GM19372 (cell line): ENCODE measurements around the gene TLR6.
"Not testable (repeated sequence)": the region's sequence is repeated elsewhere in the genome, so short reads cannot be mapped to it uniquely, and the experiment has no call there.

Source experiments
- ATAC-seq: cut with Tn5 transposase; IDR thresholded peaks from one replicate; pipeline ENCODE4 v1.9.1; 2021; ENCODE audit warnings: mild to moderate bottlenecking, low read depth, moderate library complexity; ENCODE audit not compliant: unreplicated experiment

TLR6 gene

DNA sequence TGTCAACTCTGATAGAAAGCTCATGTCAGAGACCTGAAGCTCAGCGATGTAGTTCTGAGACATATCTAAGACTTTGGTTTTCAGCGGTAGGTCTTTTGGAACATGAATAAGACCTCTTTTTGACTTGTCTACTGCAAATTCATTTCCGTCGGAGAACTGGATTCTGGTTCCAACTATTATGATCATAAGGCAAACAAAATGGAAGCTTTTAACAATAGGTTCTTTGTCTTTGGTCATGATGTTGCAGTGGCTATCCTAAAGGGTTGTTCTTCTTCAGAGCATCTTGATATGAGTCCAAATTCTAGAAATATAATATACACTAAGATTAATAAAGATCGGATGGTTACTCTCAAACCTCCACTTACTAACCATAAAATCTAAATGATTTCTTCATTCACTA is 27.4 kb downstream of the TLR6 start:
- no peak for ATAC-seq

DNA sequence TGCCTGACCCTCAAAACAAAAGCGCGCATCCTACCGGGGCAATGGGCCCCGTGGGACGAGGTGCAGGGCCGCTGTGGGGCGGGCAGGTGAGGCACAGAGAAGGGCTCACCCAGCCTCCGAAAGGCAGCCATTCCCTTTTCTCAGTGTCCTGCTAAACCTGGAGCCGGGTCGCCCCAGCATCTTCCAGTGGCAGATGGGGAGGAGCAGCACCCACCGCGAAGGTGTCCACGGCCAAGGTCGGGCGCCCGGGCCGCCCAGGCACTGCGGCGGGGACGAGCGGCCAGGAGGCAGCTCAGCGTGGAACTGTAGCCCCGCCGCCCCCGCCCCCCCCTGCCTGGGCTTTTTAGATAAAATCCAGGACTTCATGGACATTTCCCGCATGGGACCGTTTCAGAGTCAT is 32.9 kb downstream of the TLR6 start:
- ATAC-seq = no peak

GRCh38 chr4:38822748-38823303 is 33.8 kb downstream of the TLR6 start:
- no peak for ATAC-seq

DNA sequence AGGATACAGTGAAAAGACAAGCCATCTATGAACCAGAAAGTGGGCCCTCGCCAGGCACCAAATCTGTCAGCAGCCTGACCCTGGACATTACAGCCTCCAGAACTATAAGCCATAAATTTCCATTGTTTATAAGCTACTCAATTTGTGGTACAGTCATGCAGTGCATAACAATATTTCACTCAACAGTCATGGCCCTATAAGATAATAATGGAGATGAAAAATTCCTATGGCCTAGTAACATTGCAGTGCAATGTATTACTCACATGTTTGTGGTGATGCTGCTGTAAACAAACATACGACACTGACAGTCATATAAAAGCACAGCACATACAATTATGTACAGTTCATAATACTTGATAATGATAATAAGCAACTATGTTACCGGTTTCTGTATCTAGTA is 34.9 kb downstream of the TLR6 start:
- ATAC-seq = no peak

GRCh38 chr4:38820329-38821061 is 36.1 kb downstream of the TLR6 start:
- no peak for ATAC-seq

DNA sequence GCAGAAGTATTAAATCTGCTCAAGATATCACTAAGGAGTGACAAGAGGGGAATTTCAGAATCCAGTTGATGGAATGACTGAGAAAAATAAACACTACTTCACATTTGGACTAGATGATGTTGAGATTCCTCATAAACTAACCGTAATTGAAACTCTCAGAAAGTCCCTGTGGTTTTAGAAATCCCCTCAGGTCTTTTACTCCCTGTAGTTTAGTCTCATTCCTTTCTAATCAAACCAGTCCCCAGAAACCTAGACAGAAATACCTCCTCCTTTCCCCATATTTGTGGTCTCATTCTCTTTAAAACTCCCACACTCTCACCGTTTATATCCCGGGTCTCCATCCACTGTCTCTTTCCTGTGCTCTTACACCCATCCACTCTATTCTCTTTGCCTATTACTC is 37.0 kb downstream of the TLR6 start:
- no peak for ATAC-seq

GRCh38 chr4:38818441-38818976 is 38.1 kb downstream of the TLR6 start:
- no peak for ATAC-seq

GRCh38 chr4:38815885-38816782 is 40.5 kb downstream of the TLR6 start:
- no peak for ATAC-seq

- ATAC-seq = no peak
Observed at GRCh38 chr4:38814386-38814785, 42.2 kb downstream of the TLR6 start.

GRCh38 chr4:38811297-38811696 is 45.3 kb downstream of the TLR6 start:
- no peak for ATAC-seq

DNA sequence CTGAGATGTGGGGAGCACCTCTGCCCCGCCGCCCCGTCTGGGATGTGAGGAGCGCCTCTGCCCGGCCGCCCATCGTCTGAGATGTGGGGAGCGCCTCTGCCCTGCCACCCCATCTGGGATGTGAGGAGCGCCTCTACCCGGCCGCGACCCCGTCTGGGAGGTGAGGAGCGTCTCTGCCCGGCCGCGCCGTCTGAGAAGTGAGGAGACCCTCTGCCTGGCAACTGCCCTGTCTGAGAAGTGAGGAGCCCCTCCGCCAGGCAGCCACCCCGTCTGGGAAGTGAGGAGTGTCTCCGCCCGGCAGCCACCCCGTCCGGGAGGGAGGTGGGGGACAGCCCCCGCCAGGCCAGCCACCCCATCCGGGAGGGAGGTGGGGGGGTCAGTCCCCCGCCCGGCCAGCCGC is 49.2 kb downstream of the TLR6 start:
- ATAC-seq = not testable (repeated sequence)

DNA sequence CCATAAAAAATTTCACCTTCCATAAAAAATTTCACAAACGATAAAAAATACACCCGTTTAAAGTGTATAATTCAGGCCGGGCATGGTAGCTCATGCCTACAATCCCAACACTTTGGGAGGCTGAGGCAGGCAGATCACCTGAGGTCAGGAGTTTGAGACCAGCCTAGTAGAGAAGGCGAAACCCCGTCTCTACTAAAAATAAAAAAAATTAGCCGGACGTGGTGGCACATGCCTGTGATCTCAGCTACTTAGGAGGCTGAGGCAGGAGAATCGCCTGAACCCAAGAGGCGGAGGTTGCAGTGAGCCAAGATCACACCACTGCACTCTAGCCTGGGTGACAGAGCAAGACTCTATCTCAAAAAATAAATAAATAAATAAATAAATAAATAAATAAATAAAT is 50.4 kb downstream of the TLR6 start:
- ATAC-seq = not testable (repeated sequence)

GRCh38 chr4:38805530-38806145 is 51.0 kb downstream of the TLR6 start:
- peak; percentile 69 for ATAC-seq

DNA sequence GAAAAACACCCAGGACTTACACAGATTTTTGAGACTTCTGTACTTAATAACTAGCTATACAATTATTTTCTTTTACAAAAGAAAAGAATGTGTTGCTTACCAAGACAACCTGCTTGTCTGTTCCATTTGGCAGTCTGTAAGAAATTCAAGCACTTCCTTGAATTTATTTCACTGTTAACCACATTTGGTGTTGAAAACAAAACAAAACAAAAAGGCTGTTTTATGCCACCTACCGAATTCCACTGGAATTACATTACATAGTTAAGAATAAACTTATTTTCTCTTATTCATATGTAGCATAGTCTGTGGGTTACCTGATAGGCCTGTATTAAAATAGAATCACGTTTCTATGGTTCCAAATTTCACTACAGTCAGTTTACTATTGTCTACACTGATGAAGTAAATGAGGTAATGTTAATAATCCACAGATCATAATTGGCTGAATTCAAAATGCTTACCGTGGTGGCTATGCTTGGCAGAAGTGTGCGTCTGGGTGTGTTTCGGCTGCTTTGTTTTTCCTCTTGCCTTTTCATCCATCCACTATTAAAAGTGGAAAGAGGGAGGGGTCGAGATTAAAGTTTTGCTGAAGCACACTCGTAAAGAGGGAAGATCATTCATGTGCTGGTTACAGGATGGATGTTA is 51.8 kb downstream of the TLR6 start, which contains the start of gene TLR1:
Gene TLR1, minus strand, starts transcription at position 138 of the 642 bp plus-strand sequence. CDS start 5,960 bp downstream, outside the sequence.
- ATAC-seq = peak; percentile 26

GRCh38 chr4:38803833-38804653 is 52.6 kb downstream of the TLR6 start:
- ATAC-seq = peak; percentile 58

DNA sequence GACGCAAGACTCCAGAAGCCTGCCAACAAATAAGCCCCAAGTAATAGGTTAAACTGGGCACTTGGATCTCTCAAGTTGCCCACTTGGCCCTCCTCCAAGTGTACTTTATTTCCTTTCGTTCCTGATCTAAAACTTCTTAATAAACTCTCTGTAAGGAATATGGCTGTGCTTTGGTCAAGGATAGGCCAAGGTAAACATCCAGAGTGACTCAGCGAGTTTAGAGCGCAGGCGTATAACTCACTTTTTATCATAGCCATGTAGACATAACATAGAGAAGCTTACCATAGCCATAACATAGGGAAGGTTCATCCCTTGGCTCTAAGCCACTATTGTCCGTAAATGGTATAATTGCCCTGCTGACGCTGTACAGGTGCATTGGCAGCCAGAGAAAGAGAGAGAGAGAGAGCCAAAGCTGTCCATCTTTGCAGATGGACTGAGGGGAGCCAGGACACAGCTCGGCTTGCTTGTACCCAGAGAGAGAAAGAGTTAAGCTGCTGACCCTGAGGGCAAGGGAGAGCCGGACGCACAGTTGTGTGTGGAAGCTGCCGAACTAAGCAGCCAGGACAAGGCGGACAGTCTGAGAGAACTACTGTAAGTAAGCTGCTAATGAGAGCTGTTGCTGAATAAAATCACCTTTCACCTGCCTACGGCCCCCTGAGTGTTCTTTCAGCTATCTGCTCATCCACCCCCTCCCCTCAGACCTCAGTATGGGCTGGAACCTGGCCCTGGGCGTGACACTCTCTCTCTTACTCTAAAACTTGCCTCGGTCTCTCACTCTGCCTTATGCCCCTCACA is 53.9 kb downstream of the TLR6 start:
- ATAC-seq = no peak

- no peak for ATAC-seq
Observed at GRCh38 chr4:38800961-38801450, 55.6 kb downstream of the TLR6 start.

- ATAC-seq = no peak
Observed at GRCh38 chr4:38800366-38800765, 56.3 kb downstream of the TLR6 start.
